Islet of Langerhans (tissue), 1 donor: ENCODE measurements around the gene BMPR2.
"Not testable (repeated sequence)": the region's sequence is repeated elsewhere in the genome, so short reads cannot be mapped to it uniquely, and the experiment has no call there.

ENCODE experiments used
- FAIRE-seq: peaks from one replicate; lab custom pipeline; 2011; peaks lifted over from hg19 to GRCh38; lab: Jason Lieb, UNC

The BMPR2 gene

DNA sequence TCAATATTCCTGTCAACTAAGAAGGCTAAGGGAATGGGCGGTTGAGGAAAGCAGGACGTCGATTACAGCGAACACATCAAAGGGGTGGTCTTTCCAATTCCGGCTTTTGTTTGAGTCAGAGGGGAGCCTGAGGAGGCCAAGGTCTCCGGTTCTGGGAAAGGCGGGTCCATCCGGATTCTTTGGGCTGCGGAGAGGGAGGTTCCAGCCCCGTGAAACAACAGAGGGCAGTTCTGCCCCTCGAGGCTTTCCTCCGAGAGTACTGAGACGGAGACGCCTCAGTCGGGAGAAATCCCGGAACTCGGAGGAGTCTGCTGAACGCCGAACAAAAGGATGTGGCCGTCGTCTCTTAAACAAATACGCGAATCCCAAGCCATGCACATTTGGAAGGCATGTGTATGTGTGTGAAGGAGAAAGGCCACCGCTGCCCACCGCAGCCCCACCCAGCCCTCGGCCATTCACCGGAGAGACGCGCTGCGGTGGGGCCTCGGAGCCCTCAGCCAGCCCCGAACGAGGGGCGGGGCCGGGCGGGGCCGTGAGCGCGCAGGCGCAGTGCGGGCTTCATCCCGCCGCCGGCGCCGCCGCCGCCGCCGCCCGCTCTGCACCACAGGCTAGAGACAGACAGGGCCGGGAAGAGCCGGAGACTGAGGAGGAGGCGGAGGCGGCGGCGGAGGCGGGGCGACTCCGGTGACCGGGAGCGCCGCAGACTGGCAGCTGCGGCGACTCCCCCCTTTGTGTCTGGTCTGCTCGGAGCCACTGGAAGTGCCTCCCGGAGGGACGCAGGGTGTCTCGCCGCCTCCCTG lies at the start of gene BMPR2:
BMPR2 (plus strand) TSS at position 719 of the 800 bp plus-strand sequence. CDS start 1,148 bp downstream, outside the sequence.
- FAIRE-seq, result no peak

DNA sequence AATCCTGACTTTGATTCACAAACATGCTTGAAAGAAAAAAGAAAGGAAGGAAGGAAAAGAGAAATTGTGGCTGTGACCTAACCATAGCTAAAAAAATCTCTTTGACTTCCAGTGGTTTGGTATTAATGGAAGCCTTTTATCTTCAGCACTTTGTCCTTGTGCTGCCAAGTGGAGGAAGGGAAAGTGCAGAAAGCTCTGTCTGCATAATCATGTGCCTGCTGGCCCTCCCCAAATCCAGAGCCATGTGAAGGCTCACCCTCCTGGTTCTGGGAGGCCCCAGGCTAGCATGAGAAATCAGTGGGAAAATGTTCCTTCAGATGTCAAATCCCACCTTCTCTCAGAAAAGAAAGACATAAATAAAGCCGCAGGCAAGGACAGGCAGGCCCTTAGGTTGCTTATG lies 48.3 kb upstream of the BMPR2 start:
- no peak for FAIRE-seq

DNA sequence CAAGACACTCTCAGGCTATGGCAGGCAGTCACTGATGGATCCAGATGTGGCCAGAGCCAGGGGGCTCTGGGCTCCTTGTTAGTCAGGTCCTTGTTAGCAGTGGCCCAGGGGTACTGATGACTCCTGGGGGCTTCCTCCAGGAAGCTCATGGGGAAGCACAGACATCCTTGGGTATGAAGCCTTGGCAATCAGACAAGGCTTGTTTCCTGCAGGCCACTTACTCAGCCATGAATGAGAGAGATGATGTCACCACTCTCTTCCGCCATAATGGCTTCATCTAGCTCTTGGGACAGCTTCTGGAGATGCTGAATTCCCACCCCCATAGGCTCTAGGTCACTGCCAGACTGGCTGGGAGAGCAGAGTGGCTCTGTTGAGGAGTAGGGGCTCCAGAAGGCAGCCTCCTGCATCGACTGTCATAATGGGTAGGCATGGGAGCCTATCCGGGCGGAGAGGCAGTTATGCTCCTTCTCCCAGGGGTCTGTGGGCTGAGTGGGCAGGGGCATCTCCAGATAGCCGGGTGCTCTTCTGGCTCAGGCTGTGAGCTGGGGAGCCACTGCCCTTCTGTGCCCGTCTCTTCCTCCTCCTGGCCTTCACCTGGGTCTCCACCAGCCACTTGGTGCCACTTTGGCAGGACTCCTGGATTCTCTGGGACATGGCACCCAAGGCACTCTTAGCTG lies 40.2 kb upstream of the BMPR2 start:
- no peak for FAIRE-seq

DNA sequence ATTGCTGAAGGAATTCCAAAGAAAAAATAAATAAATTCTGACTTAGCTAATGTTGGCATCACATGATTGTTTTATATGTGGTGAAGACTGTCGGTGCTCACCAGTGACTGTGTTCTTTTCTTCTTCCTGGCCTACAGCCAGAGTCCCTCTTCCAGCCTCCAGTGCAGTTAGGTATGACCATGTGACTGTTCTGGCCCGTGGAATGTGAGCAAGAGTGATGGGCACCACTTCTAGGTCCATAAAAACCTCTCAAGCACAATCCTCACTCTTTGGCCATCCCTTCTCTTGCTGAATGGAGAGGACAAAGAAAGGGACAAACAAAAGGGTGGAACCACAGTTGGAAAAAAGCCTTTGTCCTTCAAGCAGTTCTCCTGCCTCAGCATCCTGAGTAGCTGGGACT lies 39.0 kb upstream of the BMPR2 start:
- FAIRE-seq, result no peak

DNA sequence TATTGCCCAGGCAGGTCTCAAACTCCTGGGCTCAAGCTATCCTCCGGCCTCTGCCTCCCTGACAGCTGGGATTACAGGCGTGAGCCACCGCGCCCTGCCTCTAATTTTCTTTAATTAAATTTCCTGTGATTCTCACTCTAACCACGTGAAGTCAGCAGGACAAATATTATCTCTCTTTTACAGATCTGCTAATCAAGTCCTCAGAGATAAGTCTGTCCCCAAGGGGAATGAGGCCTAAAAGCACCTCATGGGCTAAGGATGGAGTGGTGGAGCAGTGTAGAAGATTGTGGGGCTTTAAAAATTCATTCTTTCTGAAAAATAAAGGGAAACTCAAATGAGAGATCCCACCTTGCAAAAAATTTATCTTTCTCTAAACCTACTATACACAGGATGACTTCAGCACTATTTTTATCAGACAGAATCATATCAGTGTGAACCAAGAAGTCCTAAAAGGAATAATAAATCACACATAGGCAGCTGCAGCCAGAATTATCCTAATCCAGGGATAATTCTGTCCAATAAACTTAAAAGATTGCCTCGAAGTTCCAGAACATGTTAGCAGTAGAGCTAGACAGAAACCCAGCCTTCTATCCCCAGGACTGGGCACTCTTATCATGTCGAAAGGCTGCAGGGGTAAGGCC lies 38.3 kb upstream of the BMPR2 start:
- FAIRE-seq, result no peak

DNA sequence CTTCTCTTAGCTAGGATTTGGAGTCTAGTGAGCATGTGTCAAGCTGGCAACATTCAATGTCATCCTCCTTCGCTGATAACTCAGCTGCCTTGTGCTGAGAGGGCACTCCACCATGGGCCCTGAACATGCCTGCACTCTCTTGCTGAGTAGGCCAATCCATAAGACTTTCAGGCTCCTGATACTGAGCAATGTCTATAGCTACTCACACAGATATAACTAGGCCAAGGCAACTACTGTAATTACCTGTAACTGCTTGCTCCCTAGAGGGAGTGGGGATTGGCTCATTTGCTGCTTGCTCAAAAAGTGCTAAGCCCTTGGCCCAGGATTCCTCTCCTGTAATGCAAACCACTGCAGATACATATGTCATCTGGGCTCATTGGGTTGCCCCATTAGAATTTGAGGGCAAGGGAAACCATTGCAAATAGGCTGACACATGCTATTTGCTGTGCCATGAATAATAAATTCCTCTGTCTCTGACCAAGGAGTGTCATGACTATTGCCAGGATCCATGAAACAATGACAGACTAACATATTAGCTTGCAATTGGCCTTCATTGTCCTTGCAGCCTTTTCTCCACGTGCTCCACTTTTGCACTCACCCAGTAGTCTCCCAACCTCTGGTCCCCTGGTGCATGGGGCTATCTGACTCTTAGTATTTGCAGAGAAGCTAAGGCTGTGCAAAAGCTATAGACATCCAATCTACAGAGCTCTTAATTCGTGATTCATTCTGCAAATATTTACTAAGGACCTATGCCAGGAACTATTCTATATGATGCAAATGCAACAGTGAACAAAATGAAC lies 36.9 kb upstream of the BMPR2 start:
- FAIRE-seq, result no peak

DNA sequence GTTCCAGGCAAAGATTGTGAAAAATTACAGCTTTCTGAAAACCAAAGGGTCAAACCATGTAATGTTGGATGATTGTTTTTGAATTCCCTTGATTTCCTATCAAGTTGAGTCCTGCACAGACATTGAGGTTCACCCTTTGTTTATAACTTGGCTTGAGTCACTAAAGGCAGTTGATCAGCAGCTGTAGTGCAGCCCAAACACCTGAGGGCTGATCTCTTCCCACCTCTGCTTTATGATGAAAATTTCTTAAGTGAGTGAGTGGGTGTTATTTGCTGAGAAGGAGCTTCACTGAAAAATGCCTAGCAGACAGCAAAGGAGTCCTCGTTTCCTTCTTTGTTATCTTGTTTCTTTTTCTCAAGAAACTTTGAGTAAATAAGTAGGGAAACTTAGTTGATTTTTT lies 31.9 kb upstream of the BMPR2 start:
- no peak for FAIRE-seq

DNA sequence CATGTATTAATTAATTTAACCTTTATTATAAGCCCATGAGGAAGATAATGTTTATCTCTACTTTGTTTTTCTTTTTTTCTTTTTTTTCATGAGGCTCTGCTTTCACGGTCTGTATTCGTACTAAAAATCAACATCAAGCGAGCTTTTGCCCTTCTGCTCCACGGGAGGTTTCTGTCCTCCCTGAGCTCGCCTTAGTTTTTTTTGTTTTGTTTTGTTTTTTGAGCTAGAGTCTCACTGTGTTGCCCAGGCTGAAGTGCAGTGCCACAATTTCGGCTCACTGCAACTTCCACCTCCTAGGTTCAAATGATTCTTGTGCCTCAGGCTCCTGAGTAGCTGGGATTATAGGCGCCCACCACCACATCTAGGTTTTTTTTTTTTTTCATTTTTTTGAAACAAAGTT lies 29.9 kb upstream of the BMPR2 start:
- no peak for FAIRE-seq

DNA sequence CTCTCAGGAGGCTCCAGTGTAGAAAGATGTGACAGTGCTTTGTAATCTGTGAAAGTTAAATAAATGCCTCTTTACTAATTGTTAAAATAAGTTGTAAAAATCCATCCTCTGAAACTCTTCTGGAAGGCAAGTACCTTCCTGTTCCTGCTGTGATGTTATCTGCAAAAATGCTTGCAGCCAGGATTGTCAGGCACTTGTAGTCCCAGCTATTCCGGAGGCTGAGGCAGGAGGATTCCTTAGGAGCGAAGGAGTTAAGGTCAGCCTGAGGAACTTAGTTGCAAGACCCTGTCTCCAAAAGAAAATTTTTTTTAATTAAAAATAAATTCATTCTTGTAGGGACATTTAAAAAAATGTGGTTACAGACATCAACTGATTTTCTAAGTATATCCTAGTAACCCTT lies 22.7 kb upstream of the BMPR2 start:
- FAIRE-seq, result no peak

DNA sequence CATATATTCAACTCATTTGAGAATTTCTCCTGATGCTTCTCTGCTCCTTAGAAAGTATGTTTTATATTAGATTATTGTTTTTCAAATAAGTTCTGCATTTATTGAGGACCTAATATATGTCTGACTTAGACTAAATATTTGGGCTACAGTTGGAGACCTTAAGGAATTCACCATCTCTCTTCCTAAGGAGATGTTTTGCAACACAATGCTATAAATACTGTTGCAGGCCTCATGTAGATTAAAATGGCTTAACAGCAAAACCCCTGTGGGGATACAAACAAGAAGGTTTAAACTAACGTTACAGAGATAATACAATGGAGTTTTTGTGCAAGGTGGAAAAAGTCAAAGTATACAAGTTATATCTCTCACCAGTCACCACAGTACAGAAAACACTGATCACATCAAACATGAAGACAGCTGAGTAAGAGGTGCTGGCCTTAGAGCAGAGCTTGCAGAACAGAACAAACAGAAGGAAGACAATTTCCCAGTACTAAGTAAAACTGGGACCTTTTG lies 20.1 kb upstream of the BMPR2 start:
- no peak for FAIRE-seq

DNA sequence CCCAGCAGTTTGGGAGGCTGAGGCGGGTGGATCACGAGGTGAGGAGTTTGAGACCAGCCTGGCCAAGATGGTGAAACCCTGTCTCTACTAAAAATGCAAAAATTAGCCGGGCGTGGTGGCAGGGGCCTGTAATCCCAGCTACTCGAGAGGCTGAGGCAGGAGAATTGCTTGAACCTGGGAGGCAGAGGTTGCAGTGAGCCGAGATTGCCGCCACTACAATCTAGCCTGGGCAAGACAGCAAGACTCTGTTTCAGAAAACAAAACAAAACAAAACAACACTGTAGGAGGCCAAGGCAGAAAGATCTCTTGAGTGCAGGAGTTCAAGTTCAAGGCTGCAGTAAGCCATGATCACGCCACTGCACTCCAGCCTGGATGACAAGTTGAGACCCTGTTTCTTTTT lies 17.2 kb upstream of the BMPR2 start:
- not testable (repeated sequence) for FAIRE-seq

DNA sequence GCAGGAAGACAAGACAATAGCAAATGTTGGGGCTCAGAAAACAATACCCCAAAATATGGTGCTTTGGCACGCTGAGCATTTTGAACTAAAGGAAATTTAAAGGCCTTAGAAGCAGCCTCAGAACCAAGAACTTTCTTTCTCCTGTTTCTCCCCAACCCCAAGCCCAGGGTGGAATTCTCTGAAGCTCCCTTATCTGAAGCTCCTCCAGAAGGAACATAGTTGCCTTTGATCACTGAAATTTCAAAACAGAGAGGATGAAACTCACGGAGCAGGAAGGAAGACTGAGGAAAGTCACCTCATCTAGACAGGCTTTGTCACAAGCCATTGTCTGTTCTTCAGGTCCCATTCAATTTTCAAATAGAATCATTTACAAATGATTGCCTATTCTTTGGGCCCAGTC lies 15.5 kb upstream of the BMPR2 start:
- no peak for FAIRE-seq

DNA sequence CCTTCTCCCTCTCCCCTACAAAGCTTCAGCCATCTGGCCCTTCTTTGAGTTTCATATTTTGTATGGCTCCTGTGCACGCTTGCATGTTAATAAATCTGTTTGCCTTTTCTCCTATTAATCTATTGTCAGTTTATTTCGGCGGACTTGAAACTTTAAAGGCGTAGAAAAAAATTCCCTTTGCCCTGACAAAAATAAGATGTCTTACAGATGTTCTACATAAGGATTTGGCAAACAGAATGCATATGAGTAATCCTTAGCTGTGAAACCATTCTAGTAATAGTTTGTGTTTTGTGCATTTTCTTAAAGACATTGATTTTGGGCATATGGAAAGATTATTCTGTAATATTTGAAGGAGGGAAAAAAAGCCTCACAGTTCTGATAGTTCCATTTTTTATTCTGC lies 15.0 kb upstream of the BMPR2 start:
- no peak for FAIRE-seq

DNA sequence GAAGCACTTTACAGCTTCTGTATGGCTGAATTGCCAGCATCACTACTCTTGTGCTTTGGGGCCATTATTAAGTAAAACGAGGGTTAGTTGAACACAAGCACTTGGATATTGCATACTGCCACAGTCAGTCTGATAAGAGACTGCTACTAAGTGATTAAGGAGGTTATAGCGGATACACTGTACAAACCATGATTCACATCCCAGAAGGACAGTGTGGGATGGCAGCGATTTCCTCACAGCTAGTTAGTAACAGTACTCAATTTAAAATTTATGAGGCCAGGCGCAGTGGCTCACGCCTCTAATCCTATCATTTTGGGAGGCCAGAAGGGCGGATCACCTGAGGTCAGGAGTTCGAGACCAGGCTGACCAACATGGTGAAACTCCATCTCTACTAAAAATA lies 2.6 kb upstream of the BMPR2 start:
- no peak for FAIRE-seq

DNA sequence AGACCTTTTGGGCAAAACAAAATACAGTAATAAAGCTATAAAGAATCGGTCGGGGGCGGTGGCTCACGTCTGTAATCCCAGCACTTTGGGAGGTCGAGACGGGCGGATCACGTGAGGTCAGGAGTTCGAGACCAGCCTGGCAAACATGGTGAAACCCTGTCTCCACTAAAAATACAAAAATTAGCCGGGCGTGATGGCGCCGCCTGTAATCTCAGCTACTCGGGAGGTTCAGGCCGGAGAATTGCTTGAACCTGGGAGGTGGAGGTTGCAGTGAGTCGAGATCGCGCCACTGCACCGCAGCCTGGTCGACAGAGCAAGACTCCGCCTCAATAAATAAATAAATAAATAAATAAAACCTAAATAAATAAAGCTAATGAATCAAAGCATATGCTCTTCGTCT lies 1.7 kb upstream of the BMPR2 start:
- FAIRE-seq, result not testable (repeated sequence)

DNA sequence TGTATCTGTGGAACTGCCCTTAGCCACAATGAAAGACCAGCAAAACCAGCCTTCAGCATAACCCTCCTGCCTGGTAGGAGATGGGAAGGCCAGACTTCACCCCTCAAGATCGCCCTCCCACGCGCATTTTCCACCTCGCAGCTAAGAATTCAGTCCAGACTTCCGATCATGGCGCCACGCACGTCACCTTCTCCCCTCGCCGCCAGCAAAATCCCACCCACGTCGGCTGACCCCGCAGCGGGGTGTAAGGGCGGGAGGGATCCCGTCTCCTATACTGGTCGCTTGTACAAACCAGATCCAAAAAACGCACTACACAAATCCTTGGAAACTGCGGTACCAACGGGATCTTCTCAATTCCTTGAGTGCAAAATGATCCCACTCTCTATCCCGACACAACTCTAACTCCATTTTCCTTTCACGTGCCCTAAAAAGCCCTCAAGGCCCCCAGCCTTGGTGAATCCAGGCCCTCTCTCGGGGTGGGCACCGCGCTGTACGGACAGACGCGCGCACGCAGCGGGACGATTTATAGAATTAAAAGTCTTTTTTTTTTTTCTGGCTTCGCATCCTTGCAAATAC lies 1.0 kb upstream of the BMPR2 start:
- no peak for FAIRE-seq

DNA sequence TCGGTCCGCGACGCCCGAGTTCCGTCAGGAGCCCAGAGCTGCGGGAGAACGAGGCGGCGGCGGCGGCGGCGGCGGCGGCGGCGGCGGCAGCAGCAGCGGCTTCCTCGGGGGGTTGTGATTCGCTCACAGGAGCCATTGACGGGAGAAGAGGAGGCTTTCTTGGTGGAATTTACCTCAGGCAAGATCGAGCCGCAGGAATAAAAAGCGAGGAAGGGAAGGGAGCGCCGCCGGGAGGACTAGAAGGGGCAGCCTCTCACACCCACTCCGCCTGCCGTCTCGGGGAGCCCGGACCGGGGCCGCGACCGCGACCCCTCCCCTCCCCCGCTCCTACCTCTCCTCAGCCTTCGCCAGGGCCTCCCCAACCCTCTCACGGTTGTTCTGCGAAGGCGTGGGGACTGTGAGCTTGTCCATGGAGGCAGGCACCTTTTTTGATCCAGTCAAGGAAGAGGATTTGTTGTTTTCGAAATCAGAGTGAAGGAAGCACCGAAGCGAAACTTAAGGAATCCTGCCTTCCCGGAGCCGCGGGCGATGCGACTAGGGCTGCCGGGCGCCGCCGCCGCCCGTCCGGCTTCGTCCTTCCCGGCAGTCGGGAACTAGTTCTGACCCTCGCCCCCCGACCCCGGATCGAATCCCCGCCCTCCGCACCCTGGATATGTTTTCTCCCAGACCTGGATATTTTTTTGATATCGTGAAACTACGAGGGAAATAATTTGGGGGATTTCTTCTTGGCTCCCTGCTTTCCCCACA lies 506 bp downstream of the BMPR2 start:
- no peak for FAIRE-seq

DNA sequence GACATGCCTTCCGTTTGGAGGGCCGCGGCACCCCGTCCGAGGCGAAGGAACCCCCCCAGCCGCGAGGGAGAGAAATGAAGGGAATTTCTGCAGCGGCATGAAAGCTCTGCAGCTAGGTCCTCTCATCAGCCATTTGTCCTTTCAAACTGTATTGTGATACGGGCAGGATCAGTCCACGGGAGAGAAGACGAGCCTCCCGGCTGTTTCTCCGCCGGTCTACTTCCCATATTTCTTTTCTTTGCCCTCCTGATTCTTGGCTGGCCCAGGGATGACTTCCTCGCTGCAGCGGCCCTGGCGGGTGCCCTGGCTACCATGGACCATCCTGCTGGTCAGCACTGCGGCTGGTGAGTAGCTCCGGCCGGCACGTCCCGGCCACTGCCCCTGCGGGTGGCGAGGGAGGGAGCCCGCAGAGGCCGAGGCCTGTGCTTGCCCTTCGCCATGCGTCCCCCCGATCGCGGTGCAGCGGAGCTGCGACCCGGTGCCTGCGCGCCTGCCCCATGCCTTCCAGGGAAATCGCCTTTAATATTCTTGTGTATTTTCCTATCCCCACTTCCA lies 1.2 kb downstream of the BMPR2 start:
- no peak for FAIRE-seq

DNA sequence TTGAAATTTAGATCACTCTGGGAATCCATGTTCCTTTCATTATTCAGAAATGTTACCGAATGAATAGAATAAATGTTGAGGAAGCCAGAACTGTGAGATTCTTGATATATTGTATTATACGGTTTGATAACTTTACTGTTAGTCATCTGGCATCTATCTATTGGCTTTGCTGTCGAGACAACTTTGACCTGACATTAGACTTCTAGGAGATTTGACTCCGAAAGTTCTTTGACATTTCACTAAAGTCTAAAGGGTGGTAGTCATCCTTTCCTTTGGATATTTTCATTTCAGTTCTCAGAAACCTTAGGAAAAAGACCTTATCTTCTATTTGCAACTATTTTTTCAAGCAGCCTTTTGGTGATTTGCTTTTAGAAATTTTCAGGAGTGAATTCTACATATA lies 1.9 kb downstream of the BMPR2 start:
- FAIRE-seq, result no peak

DNA sequence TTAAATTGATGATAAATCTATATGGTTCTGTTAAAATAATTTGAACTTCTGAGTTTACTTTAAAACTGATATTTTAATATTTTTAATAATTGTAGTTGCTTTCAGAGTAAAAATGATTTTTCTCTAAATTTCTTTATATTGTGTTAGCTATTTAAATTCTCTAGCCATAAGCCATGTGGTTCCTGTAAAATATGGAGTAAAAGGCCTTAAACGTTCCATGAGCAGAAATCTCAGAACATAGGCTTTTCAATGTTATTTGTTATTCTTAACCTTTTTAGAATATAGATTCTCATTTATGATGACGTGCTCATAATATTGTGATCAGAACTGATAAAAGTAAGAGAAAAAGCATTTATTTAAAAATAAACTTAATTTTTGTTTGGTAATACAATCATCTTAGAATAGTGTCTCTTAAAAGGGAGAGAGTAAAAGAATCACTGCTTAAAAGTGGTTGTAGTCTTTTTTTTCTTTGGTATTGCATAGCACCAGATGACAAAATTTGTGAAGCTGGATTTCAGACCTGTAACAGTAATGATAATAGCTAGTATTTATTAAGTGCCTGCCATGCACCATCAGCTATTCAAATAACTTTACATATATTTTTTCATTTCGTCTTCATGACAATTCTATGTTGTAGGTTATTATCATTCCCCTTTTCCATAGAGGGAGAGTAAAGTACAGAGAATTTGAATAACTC lies 2.7 kb downstream of the BMPR2 start:
- FAIRE-seq, result no peak
